ENCODE data around the gene MAD2L2.

Gene MAD2L2

GRCh38 chr1:11641776-11642305 is 39.1 kb downstream of the MAD2L2 start:
- TF ChIP-seq CTCF (IDR thresholded peaks at IDR 0.05) = no peak
- no peak overlapping the region for H3K4me3 ChIP-seq (ENCODE audit: low read depth in 1 of 2, low read length in 1 of 2)
- H3K27ac ChIP-seq = no peak overlapping the region
- no peaks in the 10 kb centered on the region for H3K36me3 ChIP-seq
- no peaks in the 10 kb centered on the region for H3K4me1 ChIP-seq (ENCODE audit: control insufficient read depth in 1 of 2, insufficient read depth in 1 of 2, low read depth in 1 of 2, low read length in 1 of 2)
- H3K27me3 ChIP-seq = peaks cover 62% of the 10 kb centered on the region
- no peaks in the 10 kb centered on the region for H3K9me3 ChIP-seq

- no peak for TF ChIP-seq CTCF (IDR thresholded peaks at IDR 0.05)
- H3K27ac ChIP-seq = no peak overlapping the region
- no peak overlapping the region for H3K4me3 ChIP-seq (ENCODE audit: low read depth in 1 of 2, low read length in 1 of 2)
These were observed 40.0 kb downstream of the MAD2L2 start for GRCh38 chr1:11640944-11641343.

GRCh38 chr1:11640101-11640500 is 40.8 kb downstream of the MAD2L2 start:
- H3K36me3 ChIP-seq = no peaks in the 10 kb centered on the region
- H3K4me1 ChIP-seq (ENCODE audit: control insufficient read depth in 1 of 2, insufficient read depth in 1 of 2, low read depth in 1 of 2, low read length in 1 of 2) = no peaks in the 10 kb centered on the region
- no peaks in the 10 kb centered on the region for H3K9me3 ChIP-seq
- H3K27ac ChIP-seq = no peak overlapping the region
- no peak overlapping the region for H3K4me3 ChIP-seq (ENCODE audit: low read depth in 1 of 2, low read length in 1 of 2)
- H3K27me3 ChIP-seq = peaks cover 71% of the 10 kb centered on the region
- no peak for TF ChIP-seq CTCF (IDR thresholded peaks at IDR 0.05)

More at GRCh38 chr1:11640944-11641343, 40.0 kb downstream of the MAD2L2 start:
- Histone ChIP-seq H3K9me3 (no peaks in the 10 kb centered on the region), H3K4me1 (ENCODE audit: control insufficient read depth in 1 of 2, insufficient read depth in 1 of 2, low read depth in 1 of 2, low read length in 1 of 2) (no peaks in the 10 kb centered on the region), H3K36me3 (no peaks in the 10 kb centered on the region), H3K27me3 (peaks cover 68% of the 10 kb centered on the region)

GRCh38 chr1:11639372-11639771 is 41.6 kb downstream of the MAD2L2 start:
- H3K9me3 ChIP-seq = no peaks in the 10 kb centered on the region

GRCh38 chr1:11638121-11638520 is 42.8 kb downstream of the MAD2L2 start:
- no peak for TF ChIP-seq CTCF (IDR thresholded peaks at IDR 0.05)
- Histone ChIP-seq H3K4me1 (ENCODE audit: control insufficient read depth in 1 of 2, insufficient read depth in 1 of 2, low read depth in 1 of 2, low read length in 1 of 2) (no peaks in the 10 kb centered on the region), H3K27me3 (peaks cover 74% of the 10 kb centered on the region), H3K36me3 (no peaks in the 10 kb centered on the region), H3K9me3 (no peaks in the 10 kb centered on the region), H3K4me3 (ENCODE audit: low read depth in 1 of 2, low read length in 1 of 2) (no peak overlapping the region), H3K27ac (no peak overlapping the region)

More at GRCh38 chr1:11639372-11639771, 41.6 kb downstream of the MAD2L2 start:
- peaks cover 76% of the 10 kb centered on the region for H3K27me3 ChIP-seq
- no peak for TF ChIP-seq CTCF (IDR thresholded peaks at IDR 0.05)
- no peak overlapping the region for H3K4me3 ChIP-seq (ENCODE audit: low read depth in 1 of 2, low read length in 1 of 2)
- no peaks in the 10 kb centered on the region for H3K36me3 ChIP-seq
- H3K4me1 ChIP-seq (ENCODE audit: control insufficient read depth in 1 of 2, insufficient read depth in 1 of 2, low read depth in 1 of 2, low read length in 1 of 2) = no peaks in the 10 kb centered on the region
- no peak overlapping the region for H3K27ac ChIP-seq

Data from neutrophil (primary cell).